PC-9 (cell line): ENCODE results near the gene SLC2A9. TPM values are rescaled to one million over a fixed set of nuclear protein-coding genes. Genes with fewer than 3 reads are reported as not detected.

Experiments
- BruUV-seq: library from RNA; stranded (reverse); fragments of 400-500 nt; replicated peaks from 2 replicates; lab custom pipeline; 2021; lab: Mats Ljungman, UMichigan
- CTCF ChIA-PET: fragments of 300-600 bp; sonication (Branson Sonifier 250); formaldehyde crosslinking; loops from one replicate; lab custom pipeline; 2022; ENCODE audit warnings: antibody characterized with exemption; lab: Charles Lee
- POLR2A ChIA-PET: fragments of 300-600 bp; sonication (Branson Sonifier 250); formaldehyde crosslinking; loops from one replicate; lab custom pipeline; 2022; ENCODE audit warnings: antibody characterized with exemption; ENCODE audit not compliant: unreplicated experiment; lab: Charles Lee
- DNase-seq, 2 experiments: peaks; one replicate each; pipeline versions ENCODE4 v3.0.0 to v3.0.0-alpha.2; 2015 to 2022; ENCODE audit warnings: mixed read lengths in 1 of 2
- H2AFZ ChIP-seq: fragments of 200-600 bp; sonication (generic); 2 replicates; pipeline ENCODE4 v1.8.1; 2017; ENCODE audit warnings: antibody characterized with exemption
- H3F3A ChIP-seq: fragments of 200-600 bp; sonication (generic); 2 replicates; pipeline ENCODE4 v1.8.1; 2017; ENCODE audit warnings: antibody characterized with exemption, mild to moderate bottlenecking, low read depth; ENCODE audit not compliant: insufficient read depth
- H3K27ac ChIP-seq: fragments of 200-600 bp; sonication (generic); 2 replicates; pipeline ENCODE4 v1.6.1; 2016; ENCODE audit warnings: mixed run types
- H3K27me3 ChIP-seq: fragments of 200-600 bp; sonication (generic); 2 replicates; pipeline ENCODE4 v1.6.1; 2016; ENCODE audit warnings: low read depth, mixed run types; ENCODE audit not compliant: insufficient read depth
- H3K36me3 ChIP-seq: fragments of 200-600 bp; sonication (generic); 2 replicates; pipeline ENCODE4 v1.6.1; 2016; ENCODE audit warnings: low read depth, mixed run types
- H3K4me1 ChIP-seq: fragments of 200-600 bp; sonication (generic); replicated peaks from 2 replicates; pipeline ENCODE4 v1.6.1; 2016; ENCODE audit warnings: mixed run types; ENCODE audit not compliant: insufficient read depth
- H3K4me2 ChIP-seq: fragments of 200-600 bp; sonication (generic); 2 replicates; pipeline ENCODE4 v1.6.1; 2017; ENCODE audit warnings: mixed run types
- H3K4me3 ChIP-seq: fragments of 200-600 bp; sonication (generic); 2 replicates; pipeline ENCODE4 v1.6.1; 2016; ENCODE audit warnings: mixed run types
- H3K79me2 ChIP-seq: fragments of 200-600 bp; sonication (generic); 2 replicates; pipeline ENCODE4 v1.6.1; 2017; ENCODE audit warnings: low read depth, mixed run types
- H3K9me2 ChIP-seq: fragments of 200-600 bp; sonication (generic); 2 replicates; pipeline ENCODE4 v1.8.1; 2017; ENCODE audit warnings: mild to moderate bottlenecking; ENCODE audit not compliant: insufficient read depth
- H3K9me3 ChIP-seq: fragments of 200-600 bp; sonication (generic); 2 replicates; pipeline ENCODE4 v1.8.1; 2016; ENCODE audit warnings: low read depth; ENCODE audit not compliant: insufficient read depth
- H4K20me1 ChIP-seq: fragments of 200-600 bp; sonication (generic); 2 replicates; pipeline ENCODE4 v1.8.1; 2017; ENCODE audit not compliant: insufficient read depth
- CTCF ChIP-seq: fragments of 200-600 bp; sonication (generic); conservative IDR thresholded peaks from 2 replicates; pipeline ENCODE4 v1.6.1; 2017; ENCODE audit warnings: mixed run types, antibody characterized with exemption, mild to moderate bottlenecking, moderate library complexity
- EZH2 ChIP-seq: fragments of 200-600 bp; sonication (generic); IDR thresholded peaks from 2 replicates; pipeline ENCODE4 v1.8.0; 2017; ENCODE audit warnings: antibody characterized with exemption, low read depth
- intact Hi-C: fragments of 100-400 bp; cut with micrococcal nuclease; formaldehyde crosslinking; loops from one replicate; pipeline ENCODE4 v1.10.0; 2022; ENCODE audit not compliant: unreplicated experiment
- total RNA-seq: library from RNA; stranded (reverse); gene quantifications from 2 replicates; pipeline ENCODE4 v1.2.3, GENCODE V29; 2021

SLC2A9 gene
- total RNA-seq, 1 experiment from 2014 or later = 0.28 TPM

- Histone ChIP-seq H3K79me2 (no peaks in the 10 kb centered on the region), H2AFZ (no peak overlapping the region), H3K9me3 (no peaks in the 10 kb centered on the region), H3K4me1 (peaks cover 27% of the 10 kb centered on the region), H3K27me3 (no peaks in the 10 kb centered on the region), H3K36me3 (no peaks in the 10 kb centered on the region), H3K4me3 (no peak overlapping the region), H3K9me2 (no peaks in the 10 kb centered on the region), H4K20me1 (no peaks in the 10 kb centered on the region), H3K4me2 (no peak overlapping the region), H3F3A (peaks cover 17% of the 10 kb centered on the region), H3K27ac (peak overlapping the region; percentile 59)
- intact Hi-C loops = no loop called here
- no peak for TF ChIP-seq EZH2
- no peak for TF ChIP-seq CTCF
- no peak for DNase-seq
- no TSS peak for BruUV-seq
- ChIA-PET POLR2A (no interaction called here), CTCF (no interaction called here)
Measured at GRCh38 chr4:10046471-10046870, 25.2 kb upstream of the SLC2A9 start.

DNA sequence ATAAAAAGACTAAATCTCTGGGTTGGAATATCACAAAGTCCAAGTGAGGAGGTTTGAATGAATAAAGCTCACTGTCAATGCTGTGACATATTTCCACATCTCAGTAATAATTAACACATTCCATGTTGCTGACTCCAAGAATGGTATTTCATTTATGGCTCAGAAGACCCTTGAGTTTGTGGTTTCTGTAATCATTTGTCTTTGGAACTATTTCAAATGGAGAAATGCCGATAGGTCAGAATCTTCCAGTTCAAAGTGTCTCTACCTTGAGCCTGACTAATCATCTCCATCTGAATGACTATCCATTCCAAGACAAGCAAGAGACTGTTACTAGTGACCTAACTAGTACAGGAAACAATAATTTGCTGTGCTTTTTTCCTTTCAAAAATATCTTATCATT, 24.2 kb upstream of the SLC2A9 start:
- intact Hi-C loops = no loop called here
- H3K4me1 ChIP-seq = peaks cover 27% of the 10 kb centered on the region
- CTCF ChIA-PET = no interaction called here
- POLR2A ChIA-PET = no interaction called here
- H3K79me2 ChIP-seq = no peaks in the 10 kb centered on the region
- no peak overlapping the region for H3K4me2 ChIP-seq
- no peaks in the 10 kb centered on the region for H3K27me3 ChIP-seq
- peak overlapping the region; percentile 59 for H3K27ac ChIP-seq
- peak in 1 of 2 experiments; percentile 92 for DNase-seq
- TF ChIP-seq EZH2 = no peak
- no peak for TF ChIP-seq CTCF
- H3K36me3 ChIP-seq = no peaks in the 10 kb centered on the region
- no peaks in the 10 kb centered on the region for H3K9me2 ChIP-seq
- no peaks in the 10 kb centered on the region for H4K20me1 ChIP-seq
- peaks cover 17% of the 10 kb centered on the region for H3F3A ChIP-seq
- H3K4me3 ChIP-seq = no peak overlapping the region
- H2AFZ ChIP-seq = no peak overlapping the region
- BruUV-seq = no TSS peak
- H3K9me3 ChIP-seq = no peaks in the 10 kb centered on the region

DNA sequence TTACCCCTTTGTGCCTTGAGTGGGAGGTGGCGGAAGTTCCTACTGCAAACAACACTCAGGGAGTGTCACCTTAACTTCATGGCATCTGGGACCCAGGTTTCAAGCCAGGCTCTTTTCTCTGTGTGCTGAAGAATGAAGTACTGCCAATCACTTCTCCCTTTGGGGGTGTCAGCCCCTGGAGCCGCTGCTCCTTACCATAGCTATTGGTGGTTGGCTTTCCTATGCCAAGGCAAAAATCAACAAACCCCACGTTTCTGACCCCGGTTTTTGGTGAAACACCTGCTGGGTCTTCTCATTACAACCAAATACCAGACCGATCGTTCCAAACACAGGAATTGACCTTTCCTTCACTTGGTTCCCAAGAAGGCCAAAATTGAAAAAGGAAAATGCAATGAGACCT, 19.7 kb upstream of the SLC2A9 start:
- no peak overlapping the region for H2AFZ ChIP-seq
- no peak for TF ChIP-seq CTCF
- TF ChIP-seq EZH2 = no peak
- no peaks in the 10 kb centered on the region for H3K27me3 ChIP-seq
- H3K4me3 ChIP-seq = no peak overlapping the region
- H3K4me2 ChIP-seq = no peak overlapping the region
- DNase-seq = no peak
- CTCF ChIA-PET = no interaction called here
- intact Hi-C loops = no loop called here
- no peaks in the 10 kb centered on the region for H3K9me2 ChIP-seq
- H4K20me1 ChIP-seq = no peaks in the 10 kb centered on the region
- no peaks in the 10 kb centered on the region for H3K9me3 ChIP-seq
- no peaks in the 10 kb centered on the region for H3K79me2 ChIP-seq
- H3K4me1 ChIP-seq = peaks cover 11% of the 10 kb centered on the region
- H3K36me3 ChIP-seq = no peaks in the 10 kb centered on the region
- H3F3A ChIP-seq = peaks cover 3% of the 10 kb centered on the region
- BruUV-seq = no TSS peak
- H3K27ac ChIP-seq = no peak overlapping the region
- POLR2A ChIA-PET = no interaction called here
